Measurements from ENCODE around the gene GABRE. TPM values are rescaled to one million over a fixed set of nuclear protein-coding genes. Genes with fewer than 3 reads are reported as not detected.

The GABRE gene
- total RNA-seq, 1 experiment from 2014 or later, result not detected

- no peaks in the 10 kb centered on the region for H3K9me3 ChIP-seq (ENCODE audit: low read length)
- no peaks in the 10 kb centered on the region for H3F3A ChIP-seq (ENCODE audit: low read length, unreplicated experiment)
- no peaks in the 10 kb centered on the region for H3K9me2 ChIP-seq (replicated peaks; ENCODE audit: low read length)
- no peak overlapping the region for H3K4me2 ChIP-seq (ENCODE audit: low read length)
- no peaks in the 10 kb centered on the region for H3K36me3 ChIP-seq (ENCODE audit: low read depth, low read length)
- TF ChIP-seq, protein P1, sequence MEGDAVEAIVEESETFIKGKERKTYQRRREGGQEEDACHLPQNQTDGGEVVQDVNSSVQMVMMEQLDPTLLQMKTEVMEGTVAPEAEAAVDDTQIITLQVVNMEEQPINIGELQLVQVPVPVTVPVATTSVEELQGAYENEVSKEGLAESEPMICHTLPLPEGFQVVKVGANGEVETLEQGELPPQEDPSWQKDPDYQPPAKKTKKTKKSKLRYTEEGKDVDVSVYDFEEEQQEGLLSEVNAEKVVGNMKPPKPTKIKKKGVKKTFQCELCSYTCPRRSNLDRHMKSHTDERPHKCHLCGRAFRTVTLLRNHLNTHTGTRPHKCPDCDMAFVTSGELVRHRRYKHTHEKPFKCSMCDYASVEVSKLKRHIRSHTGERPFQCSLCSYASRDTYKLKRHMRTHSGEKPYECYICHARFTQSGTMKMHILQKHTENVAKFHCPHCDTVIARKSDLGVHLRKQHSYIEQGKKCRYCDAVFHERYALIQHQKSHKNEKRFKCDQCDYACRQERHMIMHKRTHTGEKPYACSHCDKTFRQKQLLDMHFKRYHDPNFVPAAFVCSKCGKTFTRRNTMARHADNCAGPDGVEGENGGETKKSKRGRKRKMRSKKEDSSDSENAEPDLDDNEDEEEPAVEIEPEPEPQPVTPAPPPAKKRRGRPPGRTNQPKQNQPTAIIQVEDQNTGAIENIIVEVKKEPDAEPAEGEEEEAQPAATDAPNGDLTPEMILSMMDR (conservative IDR thresholded peaks at IDR 0.05; ENCODE audit: low read depth, low read length), result no peak
- no peak for TF ChIP-seq EZH2phosphoT487 (IDR thresholded peaks at IDR 0.05; ENCODE audit: borderline replicate concordance, low read length)
- no peak for TF ChIP-seq EZH2 (IDR thresholded peaks at IDR 0.05; ENCODE audit: low read length, unreplicated experiment)
- no peaks in the 10 kb centered on the region for H3K4me1 ChIP-seq (ENCODE audit: insufficient read depth, low read length)
- H3K79me2 ChIP-seq (ENCODE audit: low read length), result no peaks in the 10 kb centered on the region
- no peak overlapping the region for H3K4me3 ChIP-seq (ENCODE audit: low read length)
- no peak overlapping the region for H3K27ac ChIP-seq (ENCODE audit: low read length)
- H4K20me1 ChIP-seq (ENCODE audit: low read length), result no peaks in the 10 kb centered on the region
- intact Hi-C loops (cut with micrococcal nuclease), result no loop called here
- H3K9ac ChIP-seq (ENCODE audit: low read length), result no peak overlapping the region
- BruUV-seq (replicated peaks), result no TSS peak
- H2AFZ ChIP-seq (ENCODE audit: low read length), result no peak overlapping the region
- ChIA-PET POLR2A (ENCODE audit: unreplicated experiment) (no interaction called here), CTCF (no interaction called here)
- DNase-seq, result peak; percentile 65
- H3K27me3 ChIP-seq (ENCODE audit: low read length), result no peaks in the 10 kb centered on the region
- ATAC-seq, result no peak
Measured at GRCh38 chrX:151970661-151971060, 3.8 kb downstream of the GABRE start.

DNA sequence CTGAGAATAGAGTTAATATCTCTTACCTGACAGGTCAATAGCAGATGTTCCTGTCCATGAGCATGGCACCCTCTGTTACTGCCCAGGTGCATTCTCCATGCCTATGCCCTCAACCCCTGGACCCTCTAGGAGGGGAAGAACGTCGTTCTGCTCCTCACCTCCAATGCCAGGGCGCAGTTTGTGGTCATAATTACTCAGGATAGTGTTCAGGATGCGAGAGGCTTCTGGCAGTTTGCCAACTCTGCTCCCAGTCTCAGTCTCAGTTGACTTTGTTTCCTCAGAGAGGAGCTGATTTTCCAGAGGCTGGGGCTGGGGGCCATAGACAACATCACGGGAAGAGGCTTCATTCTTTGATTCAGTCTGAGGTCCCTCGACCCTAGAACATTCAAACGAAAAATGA is 4.4 kb downstream of the GABRE start:
- no peaks in the 10 kb centered on the region for H3K9me2 ChIP-seq (replicated peaks; ENCODE audit: low read length)
- CTCF ChIA-PET, result no interaction called here
- no peak overlapping the region for H3K9ac ChIP-seq (ENCODE audit: low read length)
- no peak overlapping the region for H2AFZ ChIP-seq (ENCODE audit: low read length)
- H3F3A ChIP-seq (ENCODE audit: low read length, unreplicated experiment), result no peaks in the 10 kb centered on the region
- no peak overlapping the region for H3K27ac ChIP-seq (ENCODE audit: low read length)
- no peaks in the 10 kb centered on the region for H3K27me3 ChIP-seq (ENCODE audit: low read length)
- intact Hi-C loops (cut with micrococcal nuclease), result no loop called here
- H3K36me3 ChIP-seq (ENCODE audit: low read depth, low read length), result no peaks in the 10 kb centered on the region
- POLR2A ChIA-PET (ENCODE audit: unreplicated experiment), result no interaction called here
- H3K9me3 ChIP-seq (ENCODE audit: low read length), result no peaks in the 10 kb centered on the region
- no peak overlapping the region for H3K4me3 ChIP-seq (ENCODE audit: low read length)
- BruUV-seq (replicated peaks), result no TSS peak
- H3K4me1 ChIP-seq (ENCODE audit: insufficient read depth, low read length), result no peaks in the 10 kb centered on the region
- TF ChIP-seq EZH2 (IDR thresholded peaks at IDR 0.05; ENCODE audit: low read length, unreplicated experiment) (no peak), EZH2phosphoT487 (IDR thresholded peaks at IDR 0.05; ENCODE audit: borderline replicate concordance, low read length) (no peak)
- TF ChIP-seq, protein P1 (conservative IDR thresholded peaks at IDR 0.05; ENCODE audit: low read depth, low read length), result no peak
- DNase-seq, result no peak
- no peak for ATAC-seq
- no peaks in the 10 kb centered on the region for H3K79me2 ChIP-seq (ENCODE audit: low read length)
- H4K20me1 ChIP-seq (ENCODE audit: low read length), result no peaks in the 10 kb centered on the region
- no peak overlapping the region for H3K4me2 ChIP-seq (ENCODE audit: low read length)

DNA sequence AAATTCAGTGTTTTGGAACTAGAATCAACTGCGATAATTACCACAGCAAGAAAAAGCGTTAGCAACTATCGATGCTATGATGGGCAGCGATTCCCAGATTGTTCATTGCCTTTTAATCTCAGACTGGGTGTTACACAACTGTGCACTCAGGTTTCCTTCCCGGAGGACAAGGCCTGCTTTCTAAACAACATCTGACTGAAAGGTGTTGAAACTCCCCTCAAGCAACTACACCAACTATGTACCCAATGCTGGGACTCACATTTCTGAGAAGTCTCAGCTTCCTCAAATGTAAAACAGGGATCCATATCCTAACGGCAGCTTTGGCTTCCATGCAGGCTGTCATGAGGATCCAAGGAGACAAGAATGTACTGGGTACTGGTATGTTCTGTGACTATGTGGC is 8.2 kb downstream of the GABRE start:
- TF ChIP-seq, protein P1 (conservative IDR thresholded peaks at IDR 0.05; ENCODE audit: low read depth, low read length), result no peak
- TF ChIP-seq EZH2phosphoT487 (IDR thresholded peaks at IDR 0.05; ENCODE audit: borderline replicate concordance, low read length), result no peak
- TF ChIP-seq EZH2 (IDR thresholded peaks at IDR 0.05; ENCODE audit: low read length, unreplicated experiment), result no peak
- Histone ChIP-seq H3K27ac (ENCODE audit: low read length) (no peak overlapping the region), H3K9ac (ENCODE audit: low read length) (no peak overlapping the region), H3K36me3 (ENCODE audit: low read depth, low read length) (no peaks in the 10 kb centered on the region), H3K79me2 (ENCODE audit: low read length) (no peaks in the 10 kb centered on the region), H3K4me1 (ENCODE audit: insufficient read depth, low read length) (no peaks in the 10 kb centered on the region), H3K27me3 (ENCODE audit: low read length) (no peaks in the 10 kb centered on the region), H3K9me2 (replicated peaks; ENCODE audit: low read length) (no peaks in the 10 kb centered on the region), H3K4me2 (ENCODE audit: low read length) (no peak overlapping the region), H4K20me1 (ENCODE audit: low read length) (no peaks in the 10 kb centered on the region), H3K4me3 (ENCODE audit: low read length) (no peak overlapping the region), H2AFZ (ENCODE audit: low read length) (no peak overlapping the region), H3F3A (ENCODE audit: low read length, unreplicated experiment) (no peaks in the 10 kb centered on the region), H3K9me3 (ENCODE audit: low read length) (no peaks in the 10 kb centered on the region)
- ChIA-PET CTCF (no interaction called here), POLR2A (ENCODE audit: unreplicated experiment) (no interaction called here)
- intact Hi-C loops (cut with micrococcal nuclease), result no loop called here
- no TSS peak for BruUV-seq (replicated peaks)
- no peak for DNase-seq
- ATAC-seq, result no peak
